GM18870 (cell line): ENCODE measurements around the gene ZNF846.
"Not testable (repeated sequence)": the region's sequence is repeated elsewhere in the genome, so short reads cannot be mapped to it uniquely, and the experiment has no call there.

Source experiments
- ATAC-seq: cut with Tn5 transposase; IDR thresholded peaks from one replicate; pipeline ENCODE4 v1.9.1; 2021; ENCODE audit warnings: moderate library complexity; ENCODE audit not compliant: unreplicated experiment

ZNF846 gene

GRCh38 chr19:9785367-9786331 lies 17.1 kb upstream of the ZNF846 start:
- ATAC-seq, result peak; percentile 48

GRCh38 chr19:9784163-9784496 lies 15.6 kb upstream of the ZNF846 start:
- ATAC-seq, result not testable (repeated sequence)

GRCh38 chr19:9782338-9782737 lies 13.8 kb upstream of the ZNF846 start:
- no peak for ATAC-seq

GRCh38 chr19:9757544-9758501 lies 10.7 kb downstream of the ZNF846 start:
- no peak for ATAC-seq

- ATAC-seq, result no peak
These were observed 15.7 kb downstream of the ZNF846 start for GRCh38 chr19:9752701-9753443.

GRCh38 chr19:9751446-9751845 lies 17.1 kb downstream of the ZNF846 start:
- ATAC-seq, result no peak

GRCh38 chr19:9741476-9742171 lies 26.9 kb downstream of the ZNF846 start:
- no peak for ATAC-seq

- no peak for ATAC-seq
These were observed 32.6 kb downstream of the ZNF846 start for GRCh38 chr19:9735986-9736385.

GRCh38 chr19:9730056-9730455 lies 38.5 kb downstream of the ZNF846 start:
- ATAC-seq, result not testable (repeated sequence)

- ATAC-seq, result no peak
These were observed 39.4 kb downstream of the ZNF846 start for GRCh38 chr19:9729162-9729561.

- no peak for ATAC-seq
These were observed 40.9 kb downstream of the ZNF846 start for GRCh38 chr19:9727644-9728043.

- ATAC-seq, result not testable (repeated sequence)
These were observed 42.9 kb downstream of the ZNF846 start for GRCh38 chr19:9725508-9726201.

GRCh38 chr19:9724157-9724556 lies 44.4 kb downstream of the ZNF846 start:
- ATAC-seq, result no peak

- ATAC-seq, result no peak
These were observed 46.7 kb downstream of the ZNF846 start for GRCh38 chr19:9721861-9722260.

GRCh38 chr19:9720541-9720940 lies 48.0 kb downstream of the ZNF846 start:
- no peak for ATAC-seq

- no peak for ATAC-seq
These were observed 56.7 kb downstream of the ZNF846 start for GRCh38 chr19:9711815-9712214.

GRCh38 chr19:9709305-9709704 lies 59.2 kb downstream of the ZNF846 start:
- ATAC-seq, result no peak

- no peak for ATAC-seq
These were observed 62.7 kb downstream of the ZNF846 start for GRCh38 chr19:9705836-9706235.

- ATAC-seq, result no peak
These were observed 66.4 kb downstream of the ZNF846 start for GRCh38 chr19:9702186-9702585.
